ENCODE measurements around the gene C11orf97. TPM values are rescaled to one million over a fixed set of nuclear protein-coding genes. Genes with fewer than 3 reads are reported as not detected.

Gene C11orf97
- total RNA-seq, 1 experiment from 2014 or later, result not detected

DNA sequence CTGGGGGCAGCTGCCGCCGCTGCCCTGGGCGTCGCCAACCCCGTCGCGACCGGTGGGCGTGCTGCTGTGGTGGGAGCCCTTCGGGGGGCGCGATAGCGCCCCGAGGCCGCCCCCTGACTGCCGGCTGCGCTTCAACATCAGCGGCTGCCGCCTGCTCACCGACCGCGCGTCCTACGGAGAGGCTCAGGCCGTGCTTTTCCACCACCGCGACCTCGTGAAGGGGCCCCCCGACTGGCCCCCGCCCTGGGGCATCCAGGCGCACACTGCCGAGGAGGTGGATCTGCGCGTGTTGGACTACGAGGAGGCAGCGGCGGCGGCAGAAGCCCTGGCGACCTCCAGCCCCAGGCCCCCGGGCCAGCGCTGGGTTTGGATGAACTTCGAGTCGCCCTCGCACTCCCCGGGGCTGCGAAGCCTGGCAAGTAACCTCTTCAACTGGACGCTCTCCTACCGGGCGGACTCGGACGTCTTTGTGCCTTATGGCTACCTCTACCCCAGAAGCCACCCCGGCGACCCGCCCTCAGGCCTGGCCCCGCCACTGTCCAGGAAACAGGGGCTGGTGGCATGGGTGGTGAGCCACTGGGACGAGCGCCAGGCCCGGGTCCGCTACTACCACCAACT, 32.5 kb downstream of the C11orf97 start:
- Histone ChIP-seq H2BK12ac (ENCODE audit: insufficient read length, low read depth, low read length) (no peak overlapping the region), H2AFZ (ENCODE audit: low read length) (no peak overlapping the region), H3K23me2 (ENCODE audit: insufficient read length, low read depth, low read length, poor library complexity, severe bottlenecking) (peaks cover 15% of the 10 kb centered on the region), H3K14ac (ENCODE audit: insufficient read depth, low read length) (peak overlapping the region; percentile 62; the same call in 1 of the 2 replicates), H3K4me1 (ENCODE audit: insufficient read depth, low read length) (no peaks in the 10 kb centered on the region; the same call in none of the 2 replicates), H3K4ac (ENCODE audit: low read depth, low read length) (no peak overlapping the region), H3T11ph (ENCODE audit: low read length) (no peak overlapping the region), H3K23ac (ENCODE audit: insufficient read length, low read depth, low read length) (no peak overlapping the region), H2BK20ac (ENCODE audit: low read depth, low read length, poor library complexity, severe bottlenecking) (no peak overlapping the region), H2BK5ac (ENCODE audit: insufficient read length, low read length) (no peak overlapping the region), H3K56ac (ENCODE audit: insufficient read length, low read depth, low read length) (no peak overlapping the region), H3K9ac (ENCODE audit: extremely low read depth, insufficient read length, low read length) (no peak overlapping the region), H4K20me1 (ENCODE audit: control insufficient read depth, insufficient read depth, insufficient read length) (no peaks in the 10 kb centered on the region), H2AK5ac (ENCODE audit: insufficient read length, low read length) (no peak overlapping the region), H3K79me1 (ENCODE audit: insufficient read depth, low read depth, low read length, poor library complexity, severe bottlenecking) (no peaks in the 10 kb centered on the region), H4K5ac (ENCODE audit: insufficient read length, low read depth, low read length) (no peak overlapping the region), H4K8ac (replicated peaks; ENCODE audit: insufficient read length, low read depth, low read length) (no peak overlapping the region), H2BK120ac (ENCODE audit: low read depth, low read length, poor library complexity, severe bottlenecking) (no peak overlapping the region), H3K18ac (ENCODE audit: insufficient read length, low read depth, low read length) (no peak overlapping the region), H3K27ac (ENCODE audit: insufficient read length, low read depth, low read length) (no peak overlapping the region), H3K9me3 (ENCODE audit: control insufficient read depth, low read depth, low read length) (no peaks in the 10 kb centered on the region), H3K27me3 (ENCODE audit: insufficient read depth, low read length) (peaks cover 9% of the 10 kb centered on the region; the same call in 1 of the 2 replicates), H3K4me2 (ENCODE audit: insufficient read depth, insufficient read length, low read length) (peak overlapping the region; percentile 47), H2BK15ac (ENCODE audit: low read depth, low read length) (no peak overlapping the region), H3K79me2 (ENCODE audit: insufficient read depth, low read length) (peaks cover 2% of the 10 kb centered on the region; the same call in 1 of the 2 replicates), H4K91ac (ENCODE audit: insufficient read length, low read depth, low read length) (no peak overlapping the region)
- Mint-ChIP-seq H3K9me3 (no peaks in the 10 kb centered on the region), H3K4me3 (peak overlapping the region; percentile 65 to 80), H3K27me3 (ENCODE audit: low read depth) (peaks cover 28% of the 10 kb centered on the region), H3K27ac (no peak overlapping the region), H3K4me1 (peaks cover 21 to 31% of the 10 kb centered on the region in 2 experiments), H3K36me3 (ENCODE audit: insufficient read depth in 1 of 3, low read depth in 3 of 3) (peaks cover 0 to 5% (median 0%) of the 10 kb centered on the region in 3 experiments; a peak in 1 of 7 replicates)
- WGBS (ENCODE audit: extremely low coverage, insufficient read length, low lambda C conversion rate), result no CpG with 5 or more reads among the region's 59 CpGs
- peak; percentile 46 for DNase-seq
- TF ChIP-seq, protein P1, sequence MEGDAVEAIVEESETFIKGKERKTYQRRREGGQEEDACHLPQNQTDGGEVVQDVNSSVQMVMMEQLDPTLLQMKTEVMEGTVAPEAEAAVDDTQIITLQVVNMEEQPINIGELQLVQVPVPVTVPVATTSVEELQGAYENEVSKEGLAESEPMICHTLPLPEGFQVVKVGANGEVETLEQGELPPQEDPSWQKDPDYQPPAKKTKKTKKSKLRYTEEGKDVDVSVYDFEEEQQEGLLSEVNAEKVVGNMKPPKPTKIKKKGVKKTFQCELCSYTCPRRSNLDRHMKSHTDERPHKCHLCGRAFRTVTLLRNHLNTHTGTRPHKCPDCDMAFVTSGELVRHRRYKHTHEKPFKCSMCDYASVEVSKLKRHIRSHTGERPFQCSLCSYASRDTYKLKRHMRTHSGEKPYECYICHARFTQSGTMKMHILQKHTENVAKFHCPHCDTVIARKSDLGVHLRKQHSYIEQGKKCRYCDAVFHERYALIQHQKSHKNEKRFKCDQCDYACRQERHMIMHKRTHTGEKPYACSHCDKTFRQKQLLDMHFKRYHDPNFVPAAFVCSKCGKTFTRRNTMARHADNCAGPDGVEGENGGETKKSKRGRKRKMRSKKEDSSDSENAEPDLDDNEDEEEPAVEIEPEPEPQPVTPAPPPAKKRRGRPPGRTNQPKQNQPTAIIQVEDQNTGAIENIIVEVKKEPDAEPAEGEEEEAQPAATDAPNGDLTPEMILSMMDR (conservative IDR thresholded peaks at IDR 0.05), result no peak

All from H9 (cell line).